ENCODE data around the gene CEACAM3. TPM values are rescaled to one million over a fixed set of nuclear protein-coding genes. Genes with fewer than 3 reads are reported as not detected.

CEACAM3 gene
- total and polyA plus RNA-seq, 2 donors from 2014 or later, result 0.69 TPM; not detected in 1

GRCh38 chr19:41792513-41793413 lies 3.6 kb upstream of the CEACAM3 start:
- H3K27ac ChIP-seq (ENCODE audit: low read depth in 2 of 2, low read length in 2 of 2), result no peak overlapping the region
- intact Hi-C loops (cut with DNase I), result no loop called here
- FAIRE-seq, result no peak

GRCh38 chr19:41793414-41793727 lies 3.0 kb upstream of the CEACAM3 start:
- H3K4me1 ChIP-seq (ENCODE audit: control insufficient read depth in 2 of 3, insufficient read depth in 2 of 3, low read depth in 1 of 3, low read length in 3 of 3), result no peaks in the 10 kb centered on the region
- H3K27ac ChIP-seq (ENCODE audit: low read depth in 2 of 2, low read length in 2 of 2), result no peak overlapping the region
- no peaks in the 10 kb centered on the region for H3K9me3 ChIP-seq (ENCODE audit: control insufficient read depth in 2 of 3, insufficient read depth in 1 of 3, low read length in 3 of 3)
- no peaks in the 10 kb centered on the region for H3K36me3 ChIP-seq (ENCODE audit: control insufficient read depth in 2 of 3, insufficient read depth in 3 of 3, low read length in 3 of 3)
- TF ChIP-seq CTCF (IDR thresholded peaks at IDR 0.05; ENCODE audit: borderline replicate concordance, extremely low read depth, insufficient read depth), result no peak
- intact Hi-C loops (cut with DNase I), result no loop called here
- no peak overlapping the region for H3K9ac ChIP-seq (ENCODE audit: low read length in 3 of 3)
- no peak overlapping the region for H3K4me3 ChIP-seq (ENCODE audit: low read length in 3 of 3)
- peak; percentile 32 for FAIRE-seq
- H3K27me3 ChIP-seq (ENCODE audit: control insufficient read depth, insufficient read depth, low read length), result no peaks in the 10 kb centered on the region
- no peak for DNase-seq

More at GRCh38 chr19:41792513-41793413, 3.6 kb upstream of the CEACAM3 start:
- peak in 4 of 5 donors; percentile 39 to 52 (median 43) for DNase-seq
- no peaks in the 10 kb centered on the region for H3K27me3 ChIP-seq (ENCODE audit: control insufficient read depth, insufficient read depth, low read length)
- no peaks in the 10 kb centered on the region for H3K4me1 ChIP-seq (ENCODE audit: control insufficient read depth in 2 of 3, insufficient read depth in 2 of 3, low read depth in 1 of 3, low read length in 3 of 3)
- H3K36me3 ChIP-seq (ENCODE audit: control insufficient read depth in 2 of 3, insufficient read depth in 3 of 3, low read length in 3 of 3), result no peaks in the 10 kb centered on the region
- no peaks in the 10 kb centered on the region for H3K9me3 ChIP-seq (ENCODE audit: control insufficient read depth in 2 of 3, insufficient read depth in 1 of 3, low read length in 3 of 3)
- H3K9ac ChIP-seq (ENCODE audit: low read length in 3 of 3), result no peak overlapping the region
- TF ChIP-seq CTCF (IDR thresholded peaks at IDR 0.05; ENCODE audit: borderline replicate concordance, extremely low read depth, insufficient read depth), result peak; percentile 51
- no peak overlapping the region for H3K4me3 ChIP-seq (ENCODE audit: low read length in 3 of 3)

GRCh38 chr19:41795031-41795461 lies 1.3 kb upstream of the CEACAM3 start:
- Histone ChIP-seq H3K4me3 (ENCODE audit: low read length in 3 of 3) (no peak overlapping the region), H3K27ac (ENCODE audit: low read depth in 2 of 2, low read length in 2 of 2) (no peak overlapping the region), H3K9ac (ENCODE audit: low read length in 3 of 3) (no peak overlapping the region), H3K9me3 (ENCODE audit: control insufficient read depth in 2 of 3, insufficient read depth in 1 of 3, low read length in 3 of 3) (no peaks in the 10 kb centered on the region), H3K4me1 (ENCODE audit: control insufficient read depth in 2 of 3, insufficient read depth in 2 of 3, low read depth in 1 of 3, low read length in 3 of 3) (no peaks in the 10 kb centered on the region), H3K36me3 (ENCODE audit: control insufficient read depth in 2 of 3, insufficient read depth in 3 of 3, low read length in 3 of 3) (no peaks in the 10 kb centered on the region), H3K27me3 (ENCODE audit: control insufficient read depth, insufficient read depth, low read length) (no peaks in the 10 kb centered on the region)
- peak in 3 of 5 donors; percentile 27 to 33 (median 31) for DNase-seq
- peak; percentile 50 for TF ChIP-seq CTCF (IDR thresholded peaks at IDR 0.05; ENCODE audit: borderline replicate concordance, extremely low read depth, insufficient read depth)
- intact Hi-C loops (cut with DNase I), result no loop called here
- no peak for FAIRE-seq

Data from kidney (tissue), 14 donors.